Smooth muscle cell (in vitro differentiated cells): Measurements from ENCODE around the gene DNAJC16. TPM values are rescaled to one million over a fixed set of nuclear protein-coding genes. Genes with fewer than 3 reads are reported as not detected.
"Not testable (repeated sequence)": the region's sequence is repeated elsewhere in the genome, so short reads cannot be mapped to it uniquely, and the experiment has no call there.

Source experiments
- DNase-seq: peaks from one replicate; lab custom pipeline; 2025; ENCODE audit not compliant: unreplicated experiment; lab: John Stamatoyannopoulos, UW
- H2AFZ ChIP-seq: fragments of 200-600 bp; sonication (generic); 2 replicates; pipeline ENCODE4 v1.6.0; 2016; ENCODE audit warnings: antibody characterized with exemption, low read depth, mild to moderate bottlenecking
- H3F3A ChIP-seq: fragments of 200-600 bp; sonication (generic); 2 replicates; pipeline ENCODE4 v1.6.0; 2017; ENCODE audit warnings: antibody characterized with exemption, low read depth
- H3K27ac ChIP-seq: fragments of 200-600 bp; sonication (generic); 2 replicates; pipeline ENCODE4 v1.5.1; 2016; ENCODE audit warnings: low read depth, mild to moderate bottlenecking
- H3K27me3 ChIP-seq: fragments of 200-600 bp; sonication (generic); 2 replicates; pipeline ENCODE4 v1.6.1; 2016; ENCODE audit warnings: low read depth, mild to moderate bottlenecking
- H3K36me3 ChIP-seq: fragments of 200-600 bp; sonication (generic); 2 replicates; pipeline ENCODE4 v1.5.1; 2016; ENCODE audit warnings: low read depth
- H3K4me1 ChIP-seq: fragments of 200-600 bp; sonication (generic); 2 replicates; pipeline ENCODE4 v1.5.1; 2016; ENCODE audit warnings: low read depth
- H3K4me2 ChIP-seq: fragments of 200-600 bp; sonication (generic); 2 replicates; pipeline ENCODE4 v1.6.0; 2016; ENCODE audit warnings: mild to moderate bottlenecking
- H3K4me3 ChIP-seq: fragments of 200-600 bp; sonication (generic); 2 replicates; pipeline ENCODE4 v1.5.1; 2016; ENCODE audit warnings: mild to moderate bottlenecking
- H3K79me2 ChIP-seq: fragments of 200-600 bp; sonication (generic); 2 replicates; pipeline ENCODE4 v1.6.0; 2016; ENCODE audit warnings: low read depth, mild to moderate bottlenecking
- H3K9ac ChIP-seq: fragments of 200-600 bp; sonication (generic); 2 replicates; pipeline ENCODE4 v1.6.0; 2016; ENCODE audit warnings: low read depth
- H3K9me3 ChIP-seq: fragments of 200-600 bp; sonication (generic); replicated peaks from 2 replicates; pipeline ENCODE4 v1.5.1; 2016; ENCODE audit warnings: low read depth
- H4K20me1 ChIP-seq: fragments of 200-600 bp; sonication (generic); 2 replicates; pipeline ENCODE4 v1.6.0; 2016; ENCODE audit warnings: low read depth
- CTCF ChIP-seq: fragments of 200-600 bp; sonication (generic); IDR thresholded peaks from 2 replicates; pipeline ENCODE4 v1.5.1; 2017; ENCODE audit warnings: borderline replicate concordance, mild to moderate bottlenecking, antibody characterized with exemption; ENCODE audit not compliant: insufficient read depth, poor library complexity, severe bottlenecking
- WGBS: methylation state at CpG from one replicate; pipeline ENCODE4 v1.1.7; 2016; ENCODE audit warnings: low lambda C conversion rate; 5-methylcytosine and 5-hydroxymethylcytosine counted together
- polyA plus RNA-seq: library from polyadenylated mRNA; unstranded; fragments of >200 nt; fragmentation: Nextera tagmentation; extraction: Ambion mirVana; gene quantifications from 2 replicates; pipeline ENCODE4 v1.2.1, GENCODE V29; 2016
- total RNA-seq: library from RNA; depleted of rRNA; stranded (reverse); fragments of >200 nt; gene quantifications from 2 replicates; pipeline ENCODE4 v1.2.3, GENCODE V29; 2014

Gene DNAJC16
- total and polyA plus RNA-seq, 2 experiments from 2014 or later, result 4.0 to 18.3 TPM

- H3K4me2 ChIP-seq, result no peak overlapping the region
- 92% methylated on average over 6 of the region's 6 CpGs for WGBS
- DNase-seq, result no peak
These were observed 41.0 kb upstream of the DNAJC16 start for GRCh38 chr1:15485636-15486035.

GRCh38 chr1:15486844-15487610 lies 39.6 kb upstream of the DNAJC16 start:
- not testable (repeated sequence) for H3K9me3 ChIP-seq, H2AFZ ChIP-seq, H4K20me1 ChIP-seq, H3K4me2 ChIP-seq, H3K27me3 ChIP-seq, H3K27ac ChIP-seq, H3K4me3 ChIP-seq, H3K36me3 ChIP-seq, H3K9ac ChIP-seq, DNase-seq, H3K4me1 ChIP-seq, H3K79me2 ChIP-seq, H3F3A ChIP-seq
- WGBS, result 96% methylated on average over 17 of the region's 17 CpGs

More at GRCh38 chr1:15485636-15486035, 41.0 kb upstream of the DNAJC16 start:
- H3F3A ChIP-seq, result no peaks in the 10 kb centered on the region
- no peaks in the 10 kb centered on the region for H3K4me1 ChIP-seq
- no peaks in the 10 kb centered on the region for H4K20me1 ChIP-seq
- no peak overlapping the region for H3K4me3 ChIP-seq
- H3K9me3 ChIP-seq, result no peaks in the 10 kb centered on the region
- H2AFZ ChIP-seq, result no peak overlapping the region
- no peak overlapping the region for H3K9ac ChIP-seq
- H3K79me2 ChIP-seq, result no peaks in the 10 kb centered on the region
- TF ChIP-seq CTCF, result no peak
- H3K36me3 ChIP-seq, result no peaks in the 10 kb centered on the region
- no peak overlapping the region for H3K27ac ChIP-seq
- no peaks in the 10 kb centered on the region for H3K27me3 ChIP-seq

GRCh38 chr1:15488371-15488770 lies 38.3 kb upstream of the DNAJC16 start:
- Histone ChIP-seq H3K4me1 (no peaks in the 10 kb centered on the region), H3K27ac (no peak overlapping the region), H3K9ac (no peak overlapping the region), H3K9me3 (no peaks in the 10 kb centered on the region), H3K4me2 (no peak overlapping the region), H3K79me2 (no peaks in the 10 kb centered on the region), H3F3A (no peaks in the 10 kb centered on the region), H3K27me3 (no peaks in the 10 kb centered on the region), H3K4me3 (no peak overlapping the region), H2AFZ (no peak overlapping the region), H3K36me3 (no peaks in the 10 kb centered on the region), H4K20me1 (no peaks in the 10 kb centered on the region)
- no peak for DNase-seq
- 93% methylated on average over 3 of the region's 3 CpGs for WGBS
- no peak for TF ChIP-seq CTCF

- Histone ChIP-seq H3K4me3 (no peak overlapping the region), H3K27ac (no peak overlapping the region), H3K27me3 (no peaks in the 10 kb centered on the region), H3K36me3 (no peaks in the 10 kb centered on the region), H3K4me1 (no peaks in the 10 kb centered on the region), H3K9ac (no peak overlapping the region), H4K20me1 (no peaks in the 10 kb centered on the region), H3K9me3 (no peaks in the 10 kb centered on the region), H3K79me2 (no peaks in the 10 kb centered on the region), H2AFZ (no peak overlapping the region), H3K4me2 (no peak overlapping the region), H3F3A (no peaks in the 10 kb centered on the region)
- no peak for TF ChIP-seq CTCF
- WGBS, result 95% methylated on average over 13 of the region's 13 CpGs
- no peak for DNase-seq
These were observed 37.5 kb upstream of the DNAJC16 start for GRCh38 chr1:15489052-15489736.

GRCh38 chr1:15491010-15491409 lies 35.6 kb upstream of the DNAJC16 start:
- not testable (repeated sequence) for DNase-seq, H3F3A ChIP-seq, H3K27ac ChIP-seq, H4K20me1 ChIP-seq, H2AFZ ChIP-seq, H3K4me3 ChIP-seq, H3K36me3 ChIP-seq, H3K4me1 ChIP-seq, H3K4me2 ChIP-seq, H3K79me2 ChIP-seq, H3K9me3 ChIP-seq, H3K27me3 ChIP-seq, H3K9ac ChIP-seq
- WGBS, result 66% methylated on average over 4 of the region's 4 CpGs
